ENCODE measurements around the gene TOX3.

Gene TOX3

DNA sequence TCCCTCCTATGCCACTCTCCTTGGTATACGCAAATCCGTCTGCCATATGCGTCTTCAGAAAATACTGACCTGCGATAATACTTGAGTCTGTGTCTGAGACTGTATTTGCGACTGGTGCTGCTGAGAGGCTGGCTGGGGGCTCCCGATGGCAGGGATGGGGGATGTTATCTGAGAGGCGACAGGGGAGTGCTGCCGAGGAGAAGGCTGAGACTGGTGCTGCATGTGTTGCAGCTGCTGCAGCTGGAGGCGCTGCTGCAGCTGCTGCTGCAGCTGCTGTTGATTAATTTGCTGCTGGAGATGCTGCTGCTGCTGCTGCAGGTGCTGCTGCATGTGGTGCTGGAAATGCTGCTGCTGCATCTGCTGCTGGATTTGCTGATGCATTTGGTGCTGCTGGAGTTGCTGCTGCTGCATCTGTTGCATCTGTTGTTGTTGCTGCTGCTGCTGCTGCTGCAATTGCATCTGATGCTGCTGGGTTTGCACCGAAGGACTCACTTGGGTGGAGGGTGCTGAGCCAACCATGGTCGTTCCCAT, 107.7 kb downstream of the TOX3 start:
- H3K36me3 ChIP-seq (ENCODE audit: control insufficient read depth, insufficient read depth, low read length) = no peaks in the 10 kb centered on the region
- no peak overlapping the region for H3K4ac ChIP-seq (ENCODE audit: low read depth, low read length)
- H3K27ac ChIP-seq (ENCODE audit: low read depth, low read length) = no peak overlapping the region
- H3K56ac ChIP-seq (ENCODE audit: low read length) = no peak overlapping the region
- H4K5ac ChIP-seq (ENCODE audit: low read length) = no peak overlapping the region
- H3K4me2 ChIP-seq (ENCODE audit: low read length) = no peak overlapping the region
- no peak overlapping the region for H2AK5ac ChIP-seq (ENCODE audit: low read length)
- H3K9ac ChIP-seq (ENCODE audit: low read length) = no peak overlapping the region
- DNase-seq = no peak
- no peak overlapping the region for H3K4me3 ChIP-seq (ENCODE audit: low read length)
- H3K79me1 ChIP-seq (ENCODE audit: low read length) = no peaks in the 10 kb centered on the region
- no peak overlapping the region for H2BK15ac ChIP-seq (replicated peaks; ENCODE audit: low read depth)
- H3K23ac ChIP-seq (ENCODE audit: low read length) = no peak overlapping the region
- no peak overlapping the region for H3K18ac ChIP-seq (ENCODE audit: low read length)
- H3K79me2 ChIP-seq (ENCODE audit: control insufficient read depth, insufficient read depth, low read length) = no peaks in the 10 kb centered on the region
- no peak overlapping the region for H4K8ac ChIP-seq (ENCODE audit: low read depth, low read length)
- no peak overlapping the region for H2BK5ac ChIP-seq (ENCODE audit: low read length)
- no CpG with 5 or more reads among the region's 11 CpGs for WGBS (ENCODE audit: extremely low coverage, insufficient coverage, low lambda C conversion rate)
- H3K4me1 ChIP-seq (ENCODE audit: control insufficient read depth, low read depth, low read length) = no peaks in the 10 kb centered on the region
- no peaks in the 10 kb centered on the region for H3K27me3 ChIP-seq (ENCODE audit: insufficient read depth, low read length, poor library complexity)
- no peak overlapping the region for H2BK120ac ChIP-seq (ENCODE audit: low read depth, low read length)

DNA sequence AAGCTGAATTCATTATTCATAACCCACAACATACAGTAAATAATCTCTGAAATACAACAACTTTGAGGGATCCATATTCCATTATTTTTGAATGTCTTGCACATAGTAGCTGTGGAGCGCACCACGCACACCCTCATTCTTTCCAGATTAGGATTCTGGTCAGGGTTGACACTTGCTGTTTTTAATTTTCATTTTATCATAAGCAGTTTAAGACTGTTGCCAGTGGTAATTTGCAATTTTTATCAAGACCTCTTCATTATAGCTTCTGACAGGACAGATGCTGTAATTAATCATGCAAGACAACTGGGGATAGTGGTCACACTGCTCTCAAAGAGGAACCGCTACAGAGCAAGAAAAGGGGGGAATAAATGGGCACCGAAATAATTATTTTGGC, 109.7 kb downstream of the TOX3 start:
- H4K8ac ChIP-seq (ENCODE audit: low read depth, low read length) = no peak overlapping the region
- H2AK5ac ChIP-seq (ENCODE audit: low read length) = no peak overlapping the region
- H3K23ac ChIP-seq (ENCODE audit: low read length) = no peak overlapping the region
- H2BK15ac ChIP-seq (replicated peaks; ENCODE audit: low read depth) = no peak overlapping the region
- no peak for DNase-seq
- no peaks in the 10 kb centered on the region for H3K79me1 ChIP-seq (ENCODE audit: low read length)
- no peaks in the 10 kb centered on the region for H3K27me3 ChIP-seq (ENCODE audit: insufficient read depth, low read length, poor library complexity)
- no peak overlapping the region for H2BK5ac ChIP-seq (ENCODE audit: low read length)
- no peak overlapping the region for H4K5ac ChIP-seq (ENCODE audit: low read length)
- WGBS (ENCODE audit: extremely low coverage, insufficient coverage, low lambda C conversion rate) = no CpG with 5 or more reads among the region's 4 CpGs
- H3K56ac ChIP-seq (ENCODE audit: low read length) = no peak overlapping the region
- no peak overlapping the region for H3K18ac ChIP-seq (ENCODE audit: low read length)
- H3K27ac ChIP-seq (ENCODE audit: low read depth, low read length) = no peak overlapping the region
- H2BK120ac ChIP-seq (ENCODE audit: low read depth, low read length) = no peak overlapping the region
- no peaks in the 10 kb centered on the region for H3K79me2 ChIP-seq (ENCODE audit: control insufficient read depth, insufficient read depth, low read length)
- H3K4ac ChIP-seq (ENCODE audit: low read depth, low read length) = no peak overlapping the region
- H3K9ac ChIP-seq (ENCODE audit: low read length) = no peak overlapping the region
- no peak overlapping the region for H3K4me3 ChIP-seq (ENCODE audit: low read length)
- no peaks in the 10 kb centered on the region for H3K4me1 ChIP-seq (ENCODE audit: control insufficient read depth, low read depth, low read length)
- H3K36me3 ChIP-seq (ENCODE audit: control insufficient read depth, insufficient read depth, low read length) = no peaks in the 10 kb centered on the region
- no peak overlapping the region for H3K4me2 ChIP-seq (ENCODE audit: low read length)

DNA sequence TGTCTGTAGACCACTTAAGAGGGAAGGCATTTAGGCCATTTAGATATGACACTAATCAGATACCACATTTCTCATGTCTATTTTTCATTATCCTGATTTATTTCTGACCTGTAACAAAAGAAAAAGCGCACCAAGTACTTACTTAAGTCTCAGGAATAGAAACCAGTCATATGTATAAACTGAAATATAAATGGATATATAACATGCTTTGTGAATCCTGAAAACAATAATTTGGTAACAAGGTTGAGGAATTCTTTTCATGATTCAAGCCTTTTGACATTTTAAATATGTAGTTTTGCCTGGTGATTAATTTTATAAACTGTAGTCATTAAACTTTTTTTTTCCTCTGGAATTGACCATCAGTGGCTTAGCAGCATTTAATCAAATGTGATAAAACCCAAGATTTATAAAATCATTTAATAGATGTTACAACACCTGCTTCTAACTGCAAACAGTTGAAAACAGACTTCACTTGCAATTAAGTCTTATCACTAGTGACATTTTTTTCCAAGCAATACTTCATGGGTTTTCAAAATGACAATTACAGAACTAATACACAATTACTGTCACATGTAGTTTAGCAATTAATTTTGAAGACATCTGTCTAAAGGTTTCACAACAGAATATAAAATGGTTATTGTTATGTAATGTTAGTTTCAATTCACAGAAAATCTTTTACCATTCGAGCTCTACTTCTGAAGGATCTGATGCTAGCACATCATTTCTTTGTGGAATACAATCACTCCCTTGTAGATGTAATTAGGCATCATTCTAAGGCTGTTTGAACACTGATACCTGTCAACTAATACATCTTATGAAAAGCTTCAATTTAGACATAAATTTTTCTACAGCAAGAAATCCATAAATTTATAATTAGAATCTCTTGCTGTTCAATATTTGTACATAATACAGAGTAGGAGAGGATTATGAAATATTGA, 110.3 kb downstream of the TOX3 start:
- Histone ChIP-seq H4K5ac (ENCODE audit: low read length) (no peak overlapping the region), H3K79me1 (ENCODE audit: low read length) (no peaks in the 10 kb centered on the region), H3K36me3 (ENCODE audit: control insufficient read depth, insufficient read depth, low read length) (no peaks in the 10 kb centered on the region), H2BK5ac (ENCODE audit: low read length) (no peak overlapping the region), H3K23ac (ENCODE audit: low read length) (no peak overlapping the region), H3K4me2 (ENCODE audit: low read length) (no peak overlapping the region), H3K27ac (ENCODE audit: low read depth, low read length) (no peak overlapping the region), H3K4ac (ENCODE audit: low read depth, low read length) (no peak overlapping the region), H3K9ac (ENCODE audit: low read length) (no peak overlapping the region), H3K4me1 (ENCODE audit: control insufficient read depth, low read depth, low read length) (no peaks in the 10 kb centered on the region), H3K79me2 (ENCODE audit: control insufficient read depth, insufficient read depth, low read length) (no peaks in the 10 kb centered on the region), H2AK5ac (ENCODE audit: low read length) (no peak overlapping the region), H2BK120ac (ENCODE audit: low read depth, low read length) (no peak overlapping the region), H4K8ac (ENCODE audit: low read depth, low read length) (no peak overlapping the region), H3K18ac (ENCODE audit: low read length) (no peak overlapping the region), H2BK15ac (replicated peaks; ENCODE audit: low read depth) (no peak overlapping the region), H3K4me3 (ENCODE audit: low read length) (no peak overlapping the region), H3K27me3 (ENCODE audit: insufficient read depth, low read length, poor library complexity) (no peaks in the 10 kb centered on the region), H3K56ac (ENCODE audit: low read length) (no peak overlapping the region)
- WGBS (ENCODE audit: extremely low coverage, insufficient coverage, low lambda C conversion rate) = no CpG with 5 or more reads among the region's 2 CpGs
- DNase-seq = no peak

DNA sequence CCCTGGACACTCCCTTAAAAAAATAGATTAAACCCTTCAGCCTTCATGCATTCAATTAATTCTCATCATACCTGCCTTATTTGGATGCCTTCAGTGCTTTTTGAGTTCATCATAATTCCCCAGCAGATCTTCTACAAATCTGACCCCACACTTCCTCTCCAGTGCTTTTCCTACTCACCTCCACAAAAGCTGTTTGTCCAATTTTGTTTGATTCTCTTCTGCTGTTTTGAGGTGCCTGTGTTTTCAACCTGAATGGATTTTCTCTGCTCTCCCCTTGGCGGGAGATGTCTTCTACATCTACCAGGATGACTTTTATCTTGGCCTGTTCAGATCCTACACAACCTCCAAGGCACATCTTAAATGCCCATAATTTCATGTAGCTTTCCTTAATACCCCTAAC, 112.7 kb downstream of the TOX3 start:
- Histone ChIP-seq H3K36me3 (ENCODE audit: control insufficient read depth, insufficient read depth, low read length) (no peaks in the 10 kb centered on the region), H3K79me1 (ENCODE audit: low read length) (no peaks in the 10 kb centered on the region), H4K8ac (ENCODE audit: low read depth, low read length) (no peak overlapping the region), H3K56ac (ENCODE audit: low read length) (no peak overlapping the region), H3K27ac (ENCODE audit: low read depth, low read length) (no peak overlapping the region), H2AK5ac (ENCODE audit: low read length) (no peak overlapping the region), H3K18ac (ENCODE audit: low read length) (no peak overlapping the region), H3K4me1 (ENCODE audit: control insufficient read depth, low read depth, low read length) (no peaks in the 10 kb centered on the region), H3K79me2 (ENCODE audit: control insufficient read depth, insufficient read depth, low read length) (no peaks in the 10 kb centered on the region), H3K4ac (ENCODE audit: low read depth, low read length) (no peak overlapping the region), H3K23ac (ENCODE audit: low read length) (no peak overlapping the region), H2BK5ac (ENCODE audit: low read length) (no peak overlapping the region), H2BK15ac (replicated peaks; ENCODE audit: low read depth) (no peak overlapping the region), H3K4me2 (ENCODE audit: low read length) (no peak overlapping the region), H3K4me3 (ENCODE audit: low read length) (no peak overlapping the region), H2BK120ac (ENCODE audit: low read depth, low read length) (no peak overlapping the region), H3K27me3 (ENCODE audit: insufficient read depth, low read length, poor library complexity) (no peaks in the 10 kb centered on the region), H3K9ac (ENCODE audit: low read length) (no peak overlapping the region), H4K5ac (ENCODE audit: low read length) (no peak overlapping the region)
- no peak for DNase-seq
- WGBS (ENCODE audit: extremely low coverage, insufficient coverage, low lambda C conversion rate) = no CpG with 5 or more reads among the region's 1 CpG

DNA sequence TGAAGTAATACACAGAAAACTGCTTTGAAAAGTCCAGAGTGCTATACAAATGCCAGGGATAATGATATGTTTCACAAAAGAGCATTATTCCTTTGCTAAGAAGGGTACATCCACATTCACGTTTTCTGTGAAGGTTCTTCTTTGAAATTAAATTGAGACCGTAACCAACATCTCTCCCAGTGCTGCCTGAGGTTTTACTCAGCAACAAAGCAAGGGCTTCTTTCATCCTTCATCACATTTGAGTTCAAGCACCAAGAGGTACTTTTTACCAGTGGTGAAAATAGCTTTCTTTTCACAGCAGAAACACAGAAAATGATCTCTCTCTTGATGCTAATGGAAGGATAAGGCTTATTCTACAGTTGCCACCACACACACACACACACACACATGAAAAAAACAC, 113.3 kb downstream of the TOX3 start:
- H3K4ac ChIP-seq (ENCODE audit: low read depth, low read length) = no peak overlapping the region
- H4K8ac ChIP-seq (ENCODE audit: low read depth, low read length) = no peak overlapping the region
- no peak overlapping the region for H3K23ac ChIP-seq (ENCODE audit: low read length)
- H2BK15ac ChIP-seq (replicated peaks; ENCODE audit: low read depth) = no peak overlapping the region
- no peak for DNase-seq
- H4K5ac ChIP-seq (ENCODE audit: low read length) = no peak overlapping the region
- no peak overlapping the region for H2BK5ac ChIP-seq (ENCODE audit: low read length)
- no peak overlapping the region for H2BK120ac ChIP-seq (ENCODE audit: low read depth, low read length)
- no CpG with 5 or more reads among the region's 2 CpGs for WGBS (ENCODE audit: extremely low coverage, insufficient coverage, low lambda C conversion rate)
- H3K4me1 ChIP-seq (ENCODE audit: control insufficient read depth, low read depth, low read length) = no peaks in the 10 kb centered on the region
- H3K56ac ChIP-seq (ENCODE audit: low read length) = no peak overlapping the region
- H3K18ac ChIP-seq (ENCODE audit: low read length) = no peak overlapping the region
- H3K4me2 ChIP-seq (ENCODE audit: low read length) = no peak overlapping the region
- no peak overlapping the region for H2AK5ac ChIP-seq (ENCODE audit: low read length)
- H3K27me3 ChIP-seq (ENCODE audit: insufficient read depth, low read length, poor library complexity) = no peaks in the 10 kb centered on the region
- H3K79me2 ChIP-seq (ENCODE audit: control insufficient read depth, insufficient read depth, low read length) = no peaks in the 10 kb centered on the region
- no peak overlapping the region for H3K9ac ChIP-seq (ENCODE audit: low read length)
- H3K27ac ChIP-seq (ENCODE audit: low read depth, low read length) = no peak overlapping the region
- H3K79me1 ChIP-seq (ENCODE audit: low read length) = no peaks in the 10 kb centered on the region
- H3K4me3 ChIP-seq (ENCODE audit: low read length) = no peak overlapping the region
- no peaks in the 10 kb centered on the region for H3K36me3 ChIP-seq (ENCODE audit: control insufficient read depth, insufficient read depth, low read length)
